NCI-H187 (cell line): ENCODE measurements around the gene IFT57.

Source experiments
- DNase-seq, 2 experiments: peaks; one replicate each; lab custom pipeline; 2025; lab: John Stamatoyannopoulos, UW

The IFT57 gene

GRCh38 chr3:108219336-108219735 is 2.9 kb downstream of the IFT57 start:
- DNase-seq: no peak

- DNase-seq: no peak
These were observed 3.4 kb downstream of the IFT57 start for GRCh38 chr3:108218811-108219210.

- DNase-seq: no peak
These were observed 6.4 kb downstream of the IFT57 start for GRCh38 chr3:108215871-108216270.

- DNase-seq: no peak
These were observed 12.6 kb downstream of the IFT57 start for GRCh38 chr3:108209579-108209978.

GRCh38 chr3:108208831-108209230 is 13.4 kb downstream of the IFT57 start:
- no peak for DNase-seq

- no peak for DNase-seq
These were observed 19.4 kb downstream of the IFT57 start for GRCh38 chr3:108202834-108203233.

- DNase-seq: no peak
These were observed 20.1 kb downstream of the IFT57 start for GRCh38 chr3:108202080-108202479.

- DNase-seq: no peak
These were observed 21.0 kb downstream of the IFT57 start for GRCh38 chr3:108201258-108201657.

- no peak for DNase-seq
These were observed 21.6 kb downstream of the IFT57 start for GRCh38 chr3:108200578-108200977.

GRCh38 chr3:108200024-108200423 is 22.2 kb downstream of the IFT57 start:
- DNase-seq: no peak

GRCh38 chr3:108191394-108191793 is 30.8 kb downstream of the IFT57 start:
- DNase-seq: no peak

- no peak for DNase-seq
These were observed 31.9 kb downstream of the IFT57 start for GRCh38 chr3:108190346-108190745.

- no peak for DNase-seq
These were observed 32.8 kb downstream of the IFT57 start for GRCh38 chr3:108189440-108189839.

GRCh38 chr3:108185536-108185935 is 36.7 kb downstream of the IFT57 start:
- no peak for DNase-seq

GRCh38 chr3:108184824-108185223 is 37.4 kb downstream of the IFT57 start:
- no peak for DNase-seq

GRCh38 chr3:108183971-108184370 is 38.3 kb downstream of the IFT57 start:
- no peak for DNase-seq

GRCh38 chr3:108183181-108183580 is 39.0 kb downstream of the IFT57 start:
- DNase-seq: no peak

GRCh38 chr3:108182339-108182738 is 39.9 kb downstream of the IFT57 start:
- no peak for DNase-seq

- no peak for DNase-seq
These were observed 41.1 kb downstream of the IFT57 start for GRCh38 chr3:108181172-108181571.

GRCh38 chr3:108180194-108180593 is 42.0 kb downstream of the IFT57 start:
- DNase-seq: no peak

GRCh38 chr3:108178676-108179075 is 43.5 kb downstream of the IFT57 start:
- no peak for DNase-seq

- no peak for DNase-seq
These were observed 44.7 kb downstream of the IFT57 start for GRCh38 chr3:108177536-108177935.

- no peak for DNase-seq
These were observed 46.9 kb downstream of the IFT57 start for GRCh38 chr3:108175352-108175751.

GRCh38 chr3:108171106-108171505 is 51.1 kb downstream of the IFT57 start:
- DNase-seq: no peak

- DNase-seq: no peak
These were observed 57.8 kb downstream of the IFT57 start for GRCh38 chr3:108164391-108164790.
